Measurements from ENCODE around the gene S100P. TPM values are rescaled to one million over a fixed set of nuclear protein-coding genes. Genes with fewer than 3 reads are reported as not detected.

Gene S100P
- polyA plus RNA-seq, 1 experiment: 0.06 TPM

DNA sequence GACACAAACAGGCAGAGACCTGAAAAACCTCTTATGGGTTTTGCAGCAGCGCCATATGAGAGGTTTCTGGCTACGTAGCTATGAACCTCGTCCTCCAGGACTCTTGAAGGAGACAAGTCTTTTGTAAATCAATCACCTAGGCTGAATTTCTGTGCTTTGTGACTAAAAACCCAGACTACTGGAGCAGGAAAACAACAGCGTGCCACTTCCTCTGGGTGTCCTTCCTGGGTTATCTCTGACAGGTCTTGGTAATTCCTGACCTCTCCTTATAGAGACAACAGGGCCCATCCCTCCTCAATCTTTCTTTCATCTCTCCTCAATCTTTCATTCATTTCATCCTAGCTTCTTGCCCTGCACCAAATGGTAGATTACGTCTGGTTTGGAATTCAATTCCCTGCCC lies 5.7 kb downstream of the S100P start:
- DNase-seq (ENCODE audit: low read depth): no peak
- POLR2A ChIA-PET: no interaction called here
- no peaks in the 10 kb centered on the region for H3K27me3 ChIP-seq (ENCODE audit: control insufficient read depth, insufficient read depth, low read length)
- CTCF ChIA-PET: interaction anchor here (0.8 kb wide), 1 partner anchor 174 kb away, joined by 3 read pairs; no protein-coding TSS in a partner anchor
- no peak overlapping the region for H3K4me3 ChIP-seq (ENCODE audit: low read depth, low read length)
- TF ChIP-seq CTCF (IDR thresholded peaks at IDR 0.05; ENCODE audit: insufficient read depth, low read depth, low read length): no peak
- H3K36me3 ChIP-seq (ENCODE audit: control insufficient read depth, insufficient read depth, low read length): peaks cover 2% of the 10 kb centered on the region

DNA sequence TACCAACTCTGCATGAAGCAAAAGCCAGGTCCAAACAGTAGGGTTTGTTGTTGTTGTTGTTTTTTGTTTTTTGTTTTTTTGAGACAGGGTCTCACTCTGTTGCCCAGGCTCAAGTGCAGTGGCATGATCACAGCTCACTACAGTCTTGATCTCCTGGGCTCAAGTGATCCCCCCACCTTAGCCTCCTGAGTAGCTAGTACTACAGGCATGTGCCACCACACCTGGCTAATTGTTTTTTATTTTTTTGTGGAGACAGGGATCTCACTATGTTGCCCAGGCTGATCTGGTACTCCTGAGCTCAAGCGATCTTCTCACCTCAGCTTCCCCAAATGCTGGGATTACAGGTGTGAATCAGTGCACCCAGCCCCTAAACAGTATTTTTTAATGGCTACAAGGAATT lies 6.2 kb downstream of the S100P start:
- CTCF ChIA-PET: interaction anchor here (0.8 kb wide), 1 partner anchor 174 kb away, joined by 3 read pairs; no protein-coding TSS in a partner anchor

DNA sequence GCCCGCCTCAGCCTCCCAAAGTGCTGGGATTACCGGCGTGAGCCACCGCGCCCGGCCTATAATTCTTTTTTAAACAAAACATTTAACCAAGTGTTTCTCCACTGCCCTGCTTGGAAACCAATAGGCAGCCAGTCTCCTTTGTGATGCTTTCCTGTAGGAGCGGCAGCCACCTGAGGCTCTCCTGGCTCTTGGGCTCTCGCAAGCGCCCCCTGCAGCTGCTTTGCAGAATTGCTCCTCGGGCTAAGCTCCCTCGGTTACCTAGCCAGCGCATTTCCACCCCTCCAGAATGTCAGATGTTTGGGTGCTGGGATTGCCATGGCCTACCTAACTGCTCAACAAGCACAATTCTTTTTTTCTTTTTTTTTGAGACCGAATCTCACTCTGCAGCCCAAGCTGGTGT lies 7.7 kb downstream of the S100P start:
- Histone ChIP-seq H3K4me3 (ENCODE audit: low read depth, low read length) (no peak overlapping the region), H3K27me3 (ENCODE audit: control insufficient read depth, insufficient read depth, low read length) (no peaks in the 10 kb centered on the region), H3K36me3 (ENCODE audit: control insufficient read depth, insufficient read depth, low read length) (peaks cover 2% of the 10 kb centered on the region)
- ChIA-PET POLR2A (no interaction called here), CTCF (interaction anchor here (0.6 to 2.0 kb wide), 3 partner anchors 19 to 191 kb away, joined by 3 to 7 read pairs (median 3); no protein-coding TSS in a partner anchor)
- no peak for DNase-seq (ENCODE audit: low read depth)
- TF ChIP-seq CTCF (IDR thresholded peaks at IDR 0.05; ENCODE audit: insufficient read depth, low read depth, low read length): peak; percentile 35

More for the DNA sequence above, 6.2 kb downstream of the S100P start:
- TF ChIP-seq CTCF (IDR thresholded peaks at IDR 0.05; ENCODE audit: insufficient read depth, low read depth, low read length): no peak
- no peak overlapping the region for H3K4me3 ChIP-seq (ENCODE audit: low read depth, low read length)
- POLR2A ChIA-PET: no interaction called here
- no peaks in the 10 kb centered on the region for H3K27me3 ChIP-seq (ENCODE audit: control insufficient read depth, insufficient read depth, low read length)
- H3K36me3 ChIP-seq (ENCODE audit: control insufficient read depth, insufficient read depth, low read length): peaks cover 2% of the 10 kb centered on the region
- DNase-seq (ENCODE audit: low read depth): no peak

DNA sequence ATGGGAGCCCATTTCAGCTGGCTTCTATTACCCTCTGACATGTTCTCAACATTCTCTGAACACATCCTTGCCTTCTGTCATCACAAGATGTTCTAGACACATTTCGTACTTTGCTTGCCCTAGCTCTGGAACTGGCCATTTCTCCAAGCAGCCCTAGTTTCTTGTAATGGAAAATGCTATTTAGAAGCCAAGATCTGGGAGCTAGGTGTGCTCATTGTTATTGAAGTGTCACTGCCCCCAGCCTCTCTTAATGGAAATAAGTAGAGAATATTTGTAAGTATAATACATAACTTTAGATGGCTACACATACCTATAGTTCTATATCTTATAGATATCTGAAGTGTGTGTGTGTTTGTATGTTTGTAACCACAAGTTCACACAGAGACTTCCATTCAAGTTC lies 9.1 kb downstream of the S100P start:
- POLR2A ChIA-PET: no interaction called here
- no peak for DNase-seq (ENCODE audit: low read depth)
- Histone ChIP-seq H3K36me3 (ENCODE audit: control insufficient read depth, insufficient read depth, low read length) (peaks cover 2% of the 10 kb centered on the region), H3K27me3 (ENCODE audit: control insufficient read depth, insufficient read depth, low read length) (no peaks in the 10 kb centered on the region), H3K4me3 (ENCODE audit: low read depth, low read length) (no peak overlapping the region)
- TF ChIP-seq CTCF (IDR thresholded peaks at IDR 0.05; ENCODE audit: insufficient read depth, low read depth, low read length): no peak
- CTCF ChIA-PET: interaction anchor here (2.0 kb wide), 1 partner anchor 18 kb away, joined by 7 read pairs; no protein-coding TSS in a partner anchor

GRCh38 chr4:6703786-6704185 lies 10.1 kb downstream of the S100P start:
- H3K27me3 ChIP-seq (ENCODE audit: control insufficient read depth, insufficient read depth, low read length): no peaks in the 10 kb centered on the region
- no peak for TF ChIP-seq CTCF (IDR thresholded peaks at IDR 0.05; ENCODE audit: insufficient read depth, low read depth, low read length)
- H3K36me3 ChIP-seq (ENCODE audit: control insufficient read depth, insufficient read depth, low read length): peaks cover 2% of the 10 kb centered on the region
- no peak overlapping the region for H3K4me3 ChIP-seq (ENCODE audit: low read depth, low read length)
- ChIA-PET POLR2A (no interaction called here), CTCF (interaction anchor here (0.6 to 1.3 kb wide), 2 partner anchors 10 to 63 kb away, joined by 3 read pairs; no protein-coding TSS in a partner anchor)
- no peak for DNase-seq (ENCODE audit: low read depth)
